ENCODE data around the gene FOXL2. TPM values are rescaled to one million over a fixed set of nuclear protein-coding genes. Genes with fewer than 3 reads are reported as not detected.

Gene FOXL2
- total and polyA plus RNA-seq, 12 donors: 0.40 to 11.2 (median 3.6) TPM; not detected in 1

- no peaks in the 10 kb centered on the region for H3K4me1 ChIP-seq (replicated peaks in 1 of 2)
- TF ChIP-seq POLR2A (IDR thresholded peaks at IDR 0.05) (no peak), CTCF (IDR thresholded peaks at IDR 0.05) (no peak)
- intact Hi-C loops (cut with DNase I): no loop called here
- no peak for DNase-seq
- H3K36me3 ChIP-seq (replicated peaks in 1 of 2): no peaks in the 10 kb centered on the region
- no peak overlapping the region for H3K4me3 ChIP-seq
- H3K9me3 ChIP-seq (replicated peaks in 1 of 3): peaks cover 0 to 10% (median 0%) of the 10 kb centered on the region in 3 donors
- H3K27ac ChIP-seq: no peak overlapping the region
- H3K27me3 ChIP-seq: peaks cover 8% of the 10 kb centered on the region
- WGBS, 4 donors: 60 to 73% (median 70%) methylated on average over 1 to 8 of the region's 8 CpGs
Observed at GRCh38 chr3:138962854-138963560, 16.1 kb upstream of the FOXL2 start.

GRCh38 chr3:138960417-138960852 lies 13.5 kb upstream of the FOXL2 start:
- TF ChIP-seq CTCF (IDR thresholded peaks at IDR 0.05) (no peak), POLR2A (IDR thresholded peaks at IDR 0.05) (no peak)
- Histone ChIP-seq H3K36me3 (replicated peaks in 1 of 2) (no peaks in the 10 kb centered on the region), H3K9me3 (replicated peaks in 1 of 3) (peaks cover 0 to 10% (median 0%) of the 10 kb centered on the region in 3 donors), H3K4me1 (replicated peaks in 1 of 2) (no peaks in the 10 kb centered on the region), H3K4me3 (no peak overlapping the region), H3K27ac (no peak overlapping the region), H3K27me3 (peaks cover 8% of the 10 kb centered on the region)
- no peak for DNase-seq
- intact Hi-C loops (cut with DNase I): no loop called here
- 9 to 23% (median 11%) methylated on average over 13 to 36 of the region's 36 CpGs for WGBS, 4 donors

GRCh38 chr3:138950701-138951100 lies 3.8 kb upstream of the FOXL2 start:
- no peaks in the 10 kb centered on the region for H3K36me3 ChIP-seq (replicated peaks in 1 of 2)
- no peak for TF ChIP-seq CTCF (IDR thresholded peaks at IDR 0.05)
- no peak for TF ChIP-seq POLR2A (IDR thresholded peaks at IDR 0.05)

GRCh38 chr3:138950006-138950644 lies 3.2 kb upstream of the FOXL2 start:
- H3K4me1 ChIP-seq (replicated peaks in 1 of 2): peaks cover 26 to 27% of the 10 kb centered on the region in 2 donors
- H3K4me3 ChIP-seq: peak overlapping the region in 1 of 4 donors; percentile 43
- peak in 3 of 7 donors; percentile 26 to 34 (median 32) for DNase-seq
- H3K27ac ChIP-seq: no peak overlapping the region
- intact Hi-C loops (cut with DNase I): no loop called here
- no peaks in the 10 kb centered on the region for H3K36me3 ChIP-seq (replicated peaks in 1 of 2)
- no peaks in the 10 kb centered on the region for H3K9me3 ChIP-seq (replicated peaks in 1 of 3)
- no peak for TF ChIP-seq POLR2A (IDR thresholded peaks at IDR 0.05)
- no peak for TF ChIP-seq CTCF (IDR thresholded peaks at IDR 0.05)
- peaks cover 35% of the 10 kb centered on the region for H3K27me3 ChIP-seq
- 10 to 23% (median 15%) methylated on average over 3 to 53 of the region's 53 CpGs for WGBS, 4 donors

More at GRCh38 chr3:138950701-138951100, 3.8 kb upstream of the FOXL2 start:
- no peak overlapping the region for H3K4me3 ChIP-seq
- 82 to 89% (median 83%) methylated on average over 6 to 8 of the region's 8 CpGs for WGBS, 4 donors
- peaks cover 33% of the 10 kb centered on the region for H3K27me3 ChIP-seq
- no peak for DNase-seq
- no peak overlapping the region for H3K27ac ChIP-seq
- peaks cover 24% of the 10 kb centered on the region in 2 donors for H3K4me1 ChIP-seq (replicated peaks in 1 of 2)
- H3K9me3 ChIP-seq (replicated peaks in 1 of 3): no peaks in the 10 kb centered on the region
- intact Hi-C loops (cut with DNase I): no loop called here

All from adrenal gland (tissue), 12 donors.